Muscle of arm (tissue), 12 donors: ENCODE data around the gene RALBP1. TPM values are rescaled to one million over a fixed set of nuclear protein-coding genes. Genes with fewer than 3 reads are reported as not detected.
"Not testable (repeated sequence)": the region's sequence is repeated elsewhere in the genome, so short reads cannot be mapped to it uniquely, and the experiment has no call there.

Experiments
- DNase-seq: peaks from one replicate; pipeline ENCODE4 v3.0.0-alpha.2; 2013
- polyA plus RNA-seq, 12 donors: library from polyadenylated mRNA; unstranded; fragments of 120-200 nt; gene quantifications; one replicate each; pipeline ENCODE4 v1.2.1, GENCODE V29; 2013; ENCODE audit not compliant: insufficient read length in 12 of 12

The RALBP1 gene
- polyA plus RNA-seq, 12 donors: 39.7 to 94.5 (median 44.2) TPM; not detected in 1

GRCh38 chr18:9449600-9450414 lies 25.5 kb upstream of the RALBP1 start:
- no peak for DNase-seq

GRCh38 chr18:9450920-9451319 lies 24.4 kb upstream of the RALBP1 start:
- not testable (repeated sequence) for DNase-seq

- no peak for DNase-seq
These were observed 22.0 kb upstream of the RALBP1 start for GRCh38 chr18:9453283-9453682.

DNA sequence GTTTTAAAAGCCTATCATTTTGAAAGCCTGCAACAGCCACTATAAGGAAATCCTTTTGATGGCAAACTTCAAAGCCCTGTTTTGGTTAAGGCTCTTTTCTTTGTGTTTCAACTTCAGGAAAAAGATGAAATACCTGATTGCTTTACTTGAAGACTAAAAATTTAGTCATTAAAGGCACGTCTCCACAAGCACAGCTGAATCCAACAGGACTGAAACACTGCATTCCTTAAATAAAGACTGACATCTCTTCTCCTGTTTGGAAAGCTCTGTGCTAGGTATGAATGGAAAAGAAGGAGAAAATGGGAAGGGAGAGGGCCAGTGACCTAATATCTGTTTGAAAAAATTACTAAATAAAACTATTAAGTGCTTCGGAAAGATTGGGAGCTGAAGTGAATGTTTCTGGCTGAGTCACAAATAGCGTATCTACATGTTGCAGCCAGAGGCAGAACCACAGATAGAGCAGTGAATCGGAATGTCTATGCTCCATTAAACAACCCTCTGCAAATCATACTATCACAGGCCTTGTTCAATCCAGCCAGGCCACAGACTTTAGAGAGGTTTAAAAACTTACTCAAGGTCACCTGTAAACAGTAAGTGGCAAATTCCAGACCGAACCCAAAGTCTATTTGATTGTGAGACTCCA lies 21.1 kb upstream of the RALBP1 start:
- no peak for DNase-seq

- DNase-seq: no peak
These were observed 19.4 kb upstream of the RALBP1 start for GRCh38 chr18:9455718-9456511.

DNA sequence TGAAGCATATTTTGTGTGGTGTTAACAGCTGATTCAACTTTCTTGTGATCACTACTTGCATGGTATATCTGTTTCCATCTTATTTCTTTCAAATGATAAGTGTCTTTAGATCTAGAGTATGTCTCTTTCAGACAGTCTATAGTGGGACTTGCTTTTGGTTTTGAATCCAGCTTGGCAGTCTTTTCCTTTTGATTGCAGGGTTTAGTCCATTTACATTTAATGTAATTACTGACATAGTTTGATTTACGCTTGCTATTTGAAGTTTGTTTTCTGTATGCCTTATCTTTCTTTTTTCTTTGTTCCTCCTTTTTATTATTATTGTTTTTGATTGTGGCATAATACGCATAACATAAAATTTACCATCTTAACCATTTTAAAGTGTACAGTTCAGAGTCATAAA lies 9.2 kb upstream of the RALBP1 start:
- no peak for DNase-seq

DNA sequence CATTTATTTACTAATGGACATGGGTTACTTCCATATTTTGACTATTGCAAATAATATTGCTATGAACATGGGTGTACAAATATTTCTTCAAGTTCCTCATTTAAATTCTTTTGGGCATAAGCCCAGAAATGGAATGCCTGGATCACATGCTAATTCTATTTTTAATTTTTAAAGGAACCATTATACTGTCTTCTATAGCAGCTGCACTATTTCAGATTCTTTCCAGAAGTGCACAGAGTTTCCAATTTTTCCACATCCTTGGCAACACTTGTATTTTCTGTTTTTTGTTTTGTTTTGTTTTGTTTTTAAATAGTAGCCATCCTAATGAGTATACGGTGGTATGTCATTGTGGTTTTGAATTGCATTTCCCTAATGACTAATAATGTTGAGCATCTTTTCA lies 8.5 kb upstream of the RALBP1 start:
- DNase-seq: peak; percentile 42

DNA sequence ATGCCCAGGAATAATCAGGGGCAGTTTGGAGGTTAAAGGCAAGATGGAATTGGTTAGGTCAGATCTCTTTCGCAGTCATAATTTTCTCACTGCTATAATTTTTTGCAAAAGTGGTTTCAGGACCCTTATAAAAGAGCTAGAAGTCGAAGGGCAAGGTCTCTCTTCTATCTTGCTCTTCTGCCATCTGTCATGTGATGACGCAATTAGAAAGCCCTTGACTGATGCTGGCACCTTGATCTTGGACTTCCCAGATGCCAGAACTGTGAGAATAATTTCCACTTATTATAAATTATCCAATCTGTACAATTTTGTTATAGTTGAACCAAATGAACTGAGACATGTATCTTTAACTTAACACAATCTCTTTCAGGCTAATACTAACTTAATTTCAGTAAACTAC lies 6.3 kb upstream of the RALBP1 start:
- no peak for DNase-seq

GRCh38 chr18:9469685-9470084 lies 5.6 kb upstream of the RALBP1 start:
- no peak for DNase-seq

GRCh38 chr18:9474108-9474982 lies 968 bp upstream of the RALBP1 start:
- DNase-seq: peak; percentile 7

DNA sequence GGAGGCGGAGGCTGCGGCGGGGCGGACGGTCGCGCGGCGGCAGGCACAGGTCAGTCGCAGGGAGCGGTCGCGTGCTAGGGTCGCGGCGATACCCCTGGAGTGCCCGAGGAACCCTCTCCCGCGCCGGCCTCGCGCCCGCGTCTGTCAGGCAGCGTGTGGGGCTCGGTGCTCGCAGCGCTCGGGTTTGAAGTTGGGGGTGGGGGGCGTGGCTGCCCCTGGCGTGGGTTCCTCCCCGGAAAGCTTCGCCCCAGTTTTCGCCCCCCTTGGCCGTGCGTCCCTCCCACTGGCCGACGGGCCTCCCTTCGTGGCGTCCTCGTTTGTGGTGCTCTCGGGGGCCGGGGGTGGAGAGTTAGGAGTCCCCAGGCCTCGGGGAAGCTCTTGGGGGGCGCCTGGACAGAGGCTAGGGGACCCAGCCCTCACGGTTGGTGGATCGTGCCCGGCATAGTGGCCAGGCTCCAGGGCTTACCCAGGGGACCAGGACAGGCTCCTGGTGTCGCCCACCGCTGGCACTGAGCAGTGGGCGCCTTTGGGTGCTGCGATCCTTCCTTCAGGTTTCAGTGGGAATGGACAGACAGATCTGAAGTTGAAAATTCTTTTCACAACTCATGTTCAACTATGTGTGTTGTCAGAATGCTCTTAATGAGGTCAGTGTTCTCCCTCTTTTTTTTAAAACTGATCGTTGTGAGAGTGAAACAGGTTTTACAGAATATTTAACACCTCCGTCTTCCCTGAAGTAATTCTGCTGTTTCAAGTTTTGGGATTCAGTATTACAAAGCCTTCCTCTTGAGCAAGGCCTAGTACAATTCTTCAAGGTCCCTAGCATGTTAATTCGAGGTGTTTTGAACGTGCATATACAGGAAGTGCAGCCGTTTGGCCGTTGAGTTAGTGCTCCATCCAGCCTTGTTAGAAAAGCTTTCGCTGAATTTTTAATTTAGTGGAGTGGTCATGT lies 604 bp downstream of the RALBP1 start:
- DNase-seq: peak; percentile 51

DNA sequence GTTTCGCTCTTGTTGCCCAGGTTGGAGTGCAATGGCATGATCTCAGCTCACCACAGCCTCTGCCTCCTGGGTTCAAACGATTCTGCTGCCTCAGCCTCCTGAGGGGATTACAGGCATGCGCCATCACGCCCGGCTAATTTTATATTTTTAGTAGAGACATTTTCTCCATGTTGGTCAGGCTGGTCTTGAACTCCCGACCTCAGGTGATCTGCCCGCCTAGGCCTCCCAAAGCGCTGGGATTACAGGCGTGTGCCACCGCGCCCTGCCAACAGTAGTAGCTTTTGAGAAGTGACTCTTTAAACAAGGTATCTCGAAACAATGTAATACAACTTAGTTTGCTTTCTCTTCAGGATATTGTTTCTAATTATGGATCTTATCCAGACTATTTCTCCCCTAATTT lies 1.6 kb downstream of the RALBP1 start:
- not testable (repeated sequence) for DNase-seq

DNA sequence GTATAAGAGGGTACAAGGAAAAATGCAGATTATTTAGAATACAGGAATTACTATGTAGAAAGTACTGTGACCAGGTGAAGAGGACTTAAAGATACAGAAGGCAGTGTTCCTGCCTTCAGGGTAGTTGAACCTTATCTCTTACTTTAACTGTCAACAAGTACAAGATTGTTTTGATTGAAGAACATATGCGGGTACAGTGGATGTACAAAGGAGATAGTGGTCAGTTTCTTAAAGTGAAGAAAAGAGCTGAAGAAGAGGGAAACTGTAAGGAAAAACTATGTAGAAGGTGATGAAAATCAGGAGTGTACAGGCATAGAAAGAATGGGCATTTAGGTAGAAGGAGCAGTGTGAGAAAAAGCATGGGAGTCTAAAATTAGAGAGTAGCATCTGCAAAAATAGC lies 2.2 kb downstream of the RALBP1 start:
- no peak for DNase-seq

GRCh38 chr18:9478545-9478944 lies 3.2 kb downstream of the RALBP1 start:
- DNase-seq: no peak

- no peak for DNase-seq
These were observed 7.5 kb downstream of the RALBP1 start for GRCh38 chr18:9482790-9483189.

- no peak for DNase-seq
These were observed 8.2 kb downstream of the RALBP1 start for GRCh38 chr18:9483526-9483925.

GRCh38 chr18:9484856-9485255 lies 9.5 kb downstream of the RALBP1 start:
- DNase-seq: not testable (repeated sequence)

- DNase-seq: no peak
These were observed 13.2 kb downstream of the RALBP1 start for GRCh38 chr18:9488538-9488937.

- DNase-seq: no peak
These were observed 19.5 kb downstream of the RALBP1 start for GRCh38 chr18:9494778-9495331.

GRCh38 chr18:9495465-9495864 lies 20.2 kb downstream of the RALBP1 start:
- no peak for DNase-seq
